WTC11 (cell line): Measurements from ENCODE around the gene INVS. TPM values are rescaled to one million over a fixed set of nuclear protein-coding genes. Genes with fewer than 3 reads are reported as not detected.

ENCODE experiments used
- ATAC-seq: fragments of 200-7000 bp; cut with Tn5 transposase; 2 replicates; pipeline ENCODE4 v1.10.0; 2021; ENCODE audit warnings: mild to moderate bottlenecking, moderate library complexity
- CTCF ChIA-PET: fragments of 300-600 bp; sonication (Branson Sonifier 250); formaldehyde crosslinking; loops from one replicate; lab custom pipeline; 2021; ENCODE audit warnings: antibody characterized with exemption; lab: Charles Lee
- POLR2A ChIA-PET: fragments of 350-600 bp; sonication (Branson Sonifier 250); formaldehyde crosslinking; loops from one replicate; lab custom pipeline; 2021; ENCODE audit warnings: antibody characterized with exemption; lab: Charles Lee
- DNase-seq: peaks from one replicate; pipeline ENCODE4 v3.0.0; 2021; ENCODE audit warnings: low spot score
- H3K27ac Mint-ChIP-seq: 2 replicates; pipeline ENCODE4 v1.8.0; 2021; ENCODE audit warnings: mixed read lengths
- H3K27me3 Mint-ChIP-seq: 2 replicates; pipeline ENCODE4 v1.8.0; 2021; ENCODE audit warnings: low read depth, mild to moderate bottlenecking, moderate library complexity, mixed read lengths
- H3K36me3 Mint-ChIP-seq: 2 replicates; pipeline ENCODE4 v1.8.0; 2021; ENCODE audit warnings: mixed read lengths
- H3K4me1 Mint-ChIP-seq: 2 replicates; pipeline ENCODE4 v1.8.0; 2022; ENCODE audit warnings: mixed read lengths
- H3K4me3 Mint-ChIP-seq: 2 replicates; pipeline ENCODE4 v1.8.0; 2021; ENCODE audit warnings: mild to moderate bottlenecking, moderate library complexity, mixed read lengths
- H3K9me3 Mint-ChIP-seq: 2 replicates; pipeline ENCODE4 v1.8.0; 2021; ENCODE audit warnings: mixed read lengths
- CBFB ChIP-seq: sonication (generic); formaldehyde crosslinking; IDR thresholded peaks from 2 replicates; pipeline ENCODE4 v1.8.1; 2022; ENCODE audit warnings: mild to moderate bottlenecking, low read depth, missing genetic modification reagents
- ELF4 ChIP-seq: sonication (generic); formaldehyde crosslinking; IDR thresholded peaks from 2 replicates; pipeline ENCODE4 v1.8.1; 2022; ENCODE audit warnings: low read depth, mild to moderate bottlenecking, moderate library complexity, missing genetic modification reagents
- GABPB1 ChIP-seq: sonication (generic); formaldehyde crosslinking; IDR thresholded peaks from 2 replicates; pipeline ENCODE4 v1.8.1; 2023; ENCODE audit warnings: mild to moderate bottlenecking, missing genetic modification reagents
- HMGXB4 ChIP-seq: sonication (generic); formaldehyde crosslinking; IDR thresholded peaks from 2 replicates; pipeline ENCODE4 v1.8.1; 2023; ENCODE audit warnings: mild to moderate bottlenecking, moderate library complexity, missing genetic modification reagents
- IRF1 ChIP-seq: sonication (generic); formaldehyde crosslinking; IDR thresholded peaks from 2 replicates; pipeline ENCODE4 v1.8.0; 2023; ENCODE audit warnings: missing genetic modification reagents
- KAT7 ChIP-seq: sonication (generic); formaldehyde crosslinking; IDR thresholded peaks from 2 replicates; pipeline ENCODE4 v1.8.1; 2023; ENCODE audit warnings: missing genetic modification reagents, mild to moderate bottlenecking, borderline replicate concordance
- MAX ChIP-seq: sonication (generic); formaldehyde crosslinking; IDR thresholded peaks from 2 replicates; pipeline ENCODE4 v1.8.0; 2022; ENCODE audit warnings: mild to moderate bottlenecking, missing genetic modification reagents
- MXD4 ChIP-seq: fragments of 250-450 bp; sonication (Bioruptor Pico); IDR thresholded peaks from 2 replicates; pipeline ENCODE4 v1.8.0; 2021; ENCODE audit warnings: mild to moderate bottlenecking, moderate library complexity, borderline replicate concordance
- MYBL2 ChIP-seq: sonication (generic); formaldehyde crosslinking; IDR thresholded peaks from 2 replicates; pipeline ENCODE4 v1.8.1; 2023; ENCODE audit warnings: mild to moderate bottlenecking, moderate library complexity, missing genetic modification reagents
- NR3C1 ChIP-seq: sonication (generic); formaldehyde crosslinking; conservative IDR thresholded peaks from 2 replicates; pipeline ENCODE4 v1.8.1; 2023; ENCODE audit warnings: low read depth, mild to moderate bottlenecking, missing genetic modification reagents
- PREB ChIP-seq: sonication (generic); formaldehyde crosslinking; IDR thresholded peaks from 2 replicates; pipeline ENCODE4 v1.8.1; 2022; ENCODE audit warnings: mild to moderate bottlenecking, missing genetic modification reagents, moderate library complexity, borderline replicate concordance
- RORB ChIP-seq: fragments of 250-450 bp; sonication (Bioruptor Pico); IDR thresholded peaks from 2 replicates; pipeline ENCODE4 v1.9.0; 2021; ENCODE audit warnings: mild to moderate bottlenecking
- SOX15 ChIP-seq: fragments of 250-450 bp; sonication (Bioruptor Pico); IDR thresholded peaks from 2 replicates; pipeline ENCODE4 v1.9.0; 2021; ENCODE audit warnings: mild to moderate bottlenecking
- SP1 ChIP-seq: sonication (generic); formaldehyde crosslinking; conservative IDR thresholded peaks from 2 replicates; pipeline ENCODE4 v1.8.1; 2022; ENCODE audit warnings: missing genetic modification reagents
- TEAD4 ChIP-seq: sonication (generic); formaldehyde crosslinking; IDR thresholded peaks from 2 replicates; pipeline ENCODE4 v1.8.0; 2022; ENCODE audit warnings: mild to moderate bottlenecking, missing genetic modification reagents
- ZNF219 ChIP-seq: sonication (generic); formaldehyde crosslinking; IDR thresholded peaks from 2 replicates; pipeline ENCODE4 v1.8.0; 2023; ENCODE audit warnings: missing genetic modification reagents, mild to moderate bottlenecking, borderline replicate concordance
- ZNF281 ChIP-seq: sonication (generic); formaldehyde crosslinking; IDR thresholded peaks from 2 replicates; pipeline ENCODE4 v1.8.0; 2023; ENCODE audit warnings: mild to moderate bottlenecking, missing genetic modification reagents
- ZNF396 ChIP-seq: fragments of 250-450 bp; sonication (Bioruptor Pico); IDR thresholded peaks from 2 replicates; pipeline ENCODE4 v1.8.0; 2021; ENCODE audit warnings: mild to moderate bottlenecking, moderate library complexity, borderline replicate concordance
- total RNA-seq: library from RNA; stranded (reverse); gene quantifications from 3 replicates; pipeline ENCODE4 v1.2.3, GENCODE V29; 2021

Gene INVS
- total RNA-seq, 1 experiment from 2014 or later: 8.1 TPM

- TF ChIP-seq KAT7 (CRISPR knock-in tag) (no peak), NR3C1 (no peak), ZNF281 (CRISPR knock-in tag) (no peak), SP1 (CRISPR knock-in tag) (no peak), MAX (CRISPR knock-in tag) (no peak), RORB (CRISPR knock-in tag) (no peak), MYBL2 (CRISPR knock-in tag) (no peak), TEAD4 (CRISPR knock-in tag) (no peak), HMGXB4 (CRISPR knock-in tag) (no peak), MXD4 (no peak), ELF4 (CRISPR knock-in tag) (no peak), SOX15 (no peak)
- ChIA-PET CTCF (no interaction called here), POLR2A (no interaction called here)
- ATAC-seq (no peak), DNase-seq (no peak)
- Mint-ChIP-seq H3K4me3 (no peak overlapping the region), H3K36me3 (peaks cover 17% of the 10 kb centered on the region), H3K4me1 (no peaks in the 10 kb centered on the region), H3K27ac (no peak overlapping the region), H3K9me3 (peaks cover 13% of the 10 kb centered on the region), H3K27me3 (no peaks in the 10 kb centered on the region)
Measured at GRCh38 chr9:100240512-100240911, 141.5 kb downstream of the INVS start.

GRCh38 chr9:100267211-100267610 lies 168.2 kb downstream of the INVS start:
- ChIA-PET POLR2A (no interaction called here), CTCF (no interaction called here)
- Mint-ChIP-seq H3K36me3 (peaks cover 9% of the 10 kb centered on the region), H3K27ac (peak overlapping the region; percentile 39; the same call in 1 of the 2 replicates), H3K4me1 (peaks cover 13% of the 10 kb centered on the region), H3K9me3 (peaks cover 4% of the 10 kb centered on the region; the same call in 1 of the 2 replicates), H3K4me3 (no peak overlapping the region), H3K27me3 (no peaks in the 10 kb centered on the region)
- DNase-seq (no peak), ATAC-seq (no peak)
- TF ChIP-seq ZNF219 (CRISPR knock-in tag) (no peak), CBFB (CRISPR knock-in tag) (no peak), MXD4 (no peak), ZNF396 (no peak), IRF1 (CRISPR knock-in tag) (no peak), ELF4 (CRISPR knock-in tag) (no peak), GABPB1 (CRISPR knock-in tag) (no peak), PREB (CRISPR knock-in tag) (no peak)
